Mucosa of descending colon (tissue), 3 donors: ENCODE data around the gene LRRC14B. TPM values are rescaled to one million over a fixed set of nuclear protein-coding genes. Genes with fewer than 3 reads are reported as not detected.

Experiments used
- ATAC-seq: fragments of 200-7000 bp; cut with Tn5 transposase; one replicate; pipeline ENCODE4 v1.9.1; 2020; ENCODE audit warnings: mild to moderate bottlenecking, moderate library complexity
- DNase-seq, 3 donors: peaks; one replicate each; pipeline ENCODE4 v3.0.0-alpha.2; 2020
- H3K36me3 ChIP-seq: fragments of 200-600 bp; one replicate; pipeline ENCODE4 v1.8.0; 2021; ENCODE audit warnings: low read depth, mild to moderate bottlenecking
- H3K4me1 ChIP-seq: fragments of 200-600 bp; one replicate; pipeline ENCODE4 v1.8.0; 2021; ENCODE audit warnings: low read depth, mild to moderate bottlenecking
- H3K4me3 ChIP-seq: fragments of 200-600 bp; one replicate; pipeline ENCODE4 v1.8.0; 2021; ENCODE audit warnings: mild to moderate bottlenecking
- H3K9me3 ChIP-seq: fragments of 200-600 bp; one replicate; pipeline ENCODE4 v1.8.0; 2021; ENCODE audit warnings: mild to moderate bottlenecking
- intact Hi-C, 2 donors: fragments of 100-400 bp; cut with DNase I in 1 of 2; cut with micrococcal nuclease in 1 of 2; formaldehyde crosslinking; loops; one replicate each; pipeline versions ENCODE4 v1.11.0 to v1.11.1; 2022; cut with DNase I, micrococcal nuclease
- total RNA-seq, 3 donors: library from RNA; stranded (reverse); fragmentation: NEBNext Ultra II Directional in 2 of 3; extraction: Animal tissue kit (Norgen Biotek cat#: 25700) in 2 of 3; gene quantifications; one replicate each; pipeline versions ENCODE4 v1.2.1 to v1.2.4, GENCODE V29; 2021 to 2023
- TF ChIP-seq, protein P1 (sequence below): fragments of 200-600 bp; IDR thresholded peaks from one replicate; pipeline ENCODE4 v1.8.0; 2022; ENCODE audit warnings: antibody characterized with exemption, mild to moderate bottlenecking
- donor health status: DM: no; HTN: no; CAD: no; lungs with moderate emphysema.
- donor health status: DM: no; HTN: no; CAD: no.
- donor health status: DM: no; HTN: yes; CAD: no.

Gene LRRC14B
- total RNA-seq, 3 donors from 2014 or later: not detected

DNA sequence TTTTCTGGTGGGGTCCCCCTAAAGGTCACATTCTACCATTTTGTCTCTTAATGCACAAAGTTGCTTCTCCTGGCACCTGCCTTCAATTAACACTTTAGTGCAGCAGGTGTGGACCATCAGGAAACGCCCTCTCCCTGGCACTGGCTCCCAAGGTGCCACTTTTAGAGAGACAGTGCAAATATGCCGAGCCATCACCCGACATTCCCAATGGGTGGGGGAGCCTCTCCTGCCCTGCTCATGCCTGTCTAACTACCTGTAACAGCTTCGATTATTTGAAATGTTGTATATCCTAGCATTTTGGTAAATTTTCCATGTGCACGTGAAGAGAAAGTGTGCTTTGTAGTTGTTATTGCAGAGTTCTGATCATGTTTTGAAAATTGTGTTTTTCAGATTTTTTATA, 13.2 kb upstream of the LRRC14B start:
- Histone ChIP-seq H3K36me3 (no peaks in the 10 kb centered on the region), H3K4me1 (no peaks in the 10 kb centered on the region), H3K9me3 (no peaks in the 10 kb centered on the region), H3K4me3 (no peak overlapping the region)
- intact Hi-C loops: no loop called here
- ATAC-seq (no peak), DNase-seq (no peak)
- TF ChIP-seq, protein P1, sequence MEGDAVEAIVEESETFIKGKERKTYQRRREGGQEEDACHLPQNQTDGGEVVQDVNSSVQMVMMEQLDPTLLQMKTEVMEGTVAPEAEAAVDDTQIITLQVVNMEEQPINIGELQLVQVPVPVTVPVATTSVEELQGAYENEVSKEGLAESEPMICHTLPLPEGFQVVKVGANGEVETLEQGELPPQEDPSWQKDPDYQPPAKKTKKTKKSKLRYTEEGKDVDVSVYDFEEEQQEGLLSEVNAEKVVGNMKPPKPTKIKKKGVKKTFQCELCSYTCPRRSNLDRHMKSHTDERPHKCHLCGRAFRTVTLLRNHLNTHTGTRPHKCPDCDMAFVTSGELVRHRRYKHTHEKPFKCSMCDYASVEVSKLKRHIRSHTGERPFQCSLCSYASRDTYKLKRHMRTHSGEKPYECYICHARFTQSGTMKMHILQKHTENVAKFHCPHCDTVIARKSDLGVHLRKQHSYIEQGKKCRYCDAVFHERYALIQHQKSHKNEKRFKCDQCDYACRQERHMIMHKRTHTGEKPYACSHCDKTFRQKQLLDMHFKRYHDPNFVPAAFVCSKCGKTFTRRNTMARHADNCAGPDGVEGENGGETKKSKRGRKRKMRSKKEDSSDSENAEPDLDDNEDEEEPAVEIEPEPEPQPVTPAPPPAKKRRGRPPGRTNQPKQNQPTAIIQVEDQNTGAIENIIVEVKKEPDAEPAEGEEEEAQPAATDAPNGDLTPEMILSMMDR: no peak

DNA sequence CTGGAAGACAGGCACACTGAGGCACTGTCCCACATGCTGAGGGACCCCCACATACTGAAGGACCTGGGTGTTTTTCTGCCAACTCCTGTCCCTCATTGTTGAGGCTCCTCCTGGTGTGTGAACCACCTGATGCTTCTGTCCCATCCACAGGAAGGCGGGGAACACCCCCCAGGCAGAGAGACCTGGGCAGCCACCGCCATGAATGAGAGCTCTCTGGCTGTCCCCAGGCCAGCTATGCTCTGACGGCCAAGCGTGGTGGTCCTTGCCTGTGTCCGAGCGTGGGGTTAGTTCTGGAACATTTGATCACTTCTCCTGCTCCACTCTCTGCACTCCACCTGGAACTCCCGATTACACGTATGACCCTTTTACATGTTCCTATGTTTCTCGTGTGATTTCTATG, 11.9 kb upstream of the LRRC14B start:
- no peaks in the 10 kb centered on the region for H3K9me3 ChIP-seq

DNA sequence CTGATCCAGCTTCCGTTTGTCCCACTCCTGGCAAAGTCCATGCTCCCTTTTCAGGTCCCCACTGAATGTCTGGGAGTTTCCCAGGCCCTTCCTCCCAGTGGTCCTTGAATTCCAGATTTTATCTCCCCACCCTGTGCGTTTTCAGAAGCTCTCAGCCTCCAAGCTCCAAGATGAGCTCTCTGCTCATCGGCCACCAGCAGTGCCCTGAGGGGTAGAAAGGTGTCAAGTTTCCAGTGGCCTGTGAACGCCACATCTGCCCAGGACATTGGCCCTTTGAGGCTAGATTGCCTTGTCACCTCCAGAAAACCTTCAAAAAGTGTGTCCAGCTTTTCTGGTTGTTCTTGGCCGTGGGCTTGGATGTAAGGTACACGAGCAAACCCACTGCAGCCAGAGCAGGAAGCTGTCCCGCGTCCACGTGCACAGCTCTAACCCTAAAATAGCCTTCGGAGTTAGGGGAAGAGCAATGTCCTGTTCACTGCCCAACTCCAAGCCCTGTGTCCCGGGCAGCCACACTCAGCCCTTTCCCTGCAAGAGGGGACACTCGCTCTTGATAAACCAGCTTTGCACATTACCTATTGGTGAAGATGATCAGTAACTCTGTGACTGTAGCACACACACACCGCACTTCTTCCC, 10.9 kb upstream of the LRRC14B start:
- no peaks in the 10 kb centered on the region for H3K9me3 ChIP-seq
- no peaks in the 10 kb centered on the region for H3K4me1 ChIP-seq
- H3K4me3 ChIP-seq: no peak overlapping the region
- H3K36me3 ChIP-seq: no peaks in the 10 kb centered on the region
- intact Hi-C loops: no loop called here
- TF ChIP-seq, protein P1: no peak
- no peak for ATAC-seq
- no peak for DNase-seq

More for the DNA sequence above, 11.9 kb upstream of the LRRC14B start:
- Histone ChIP-seq H3K4me1 (no peaks in the 10 kb centered on the region), H3K4me3 (no peak overlapping the region), H3K36me3 (no peaks in the 10 kb centered on the region)
- no peak for DNase-seq
- TF ChIP-seq, protein P1: no peak
- no peak for ATAC-seq
- intact Hi-C loops: no loop called here

DNA sequence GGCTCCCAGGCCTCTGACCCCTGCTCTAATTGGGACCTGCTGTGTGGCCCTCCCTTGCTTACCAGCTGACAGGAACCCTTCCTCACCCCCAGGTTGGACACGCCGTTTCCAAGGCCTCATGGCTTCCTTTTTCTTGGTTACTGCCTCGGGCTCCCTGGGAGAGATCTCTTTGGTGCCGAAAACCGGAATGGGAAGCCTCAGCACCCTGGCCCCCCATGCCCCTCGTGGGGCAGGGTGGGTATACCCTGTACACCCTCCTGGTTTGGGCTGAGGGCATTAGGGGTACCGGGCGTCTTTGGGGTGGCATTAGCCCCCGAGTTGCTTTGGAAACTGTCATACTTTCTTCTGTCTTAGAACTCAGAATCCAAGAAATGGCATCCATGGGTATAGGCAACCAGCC, 10.1 kb upstream of the LRRC14B start:
- no peaks in the 10 kb centered on the region for H3K4me1 ChIP-seq
- TF ChIP-seq, protein P1: no peak
- H3K36me3 ChIP-seq: no peaks in the 10 kb centered on the region
- no peak overlapping the region for H3K4me3 ChIP-seq
- ATAC-seq (no peak), DNase-seq (no peak)
- no peaks in the 10 kb centered on the region for H3K9me3 ChIP-seq
- intact Hi-C loops: no loop called here

DNA sequence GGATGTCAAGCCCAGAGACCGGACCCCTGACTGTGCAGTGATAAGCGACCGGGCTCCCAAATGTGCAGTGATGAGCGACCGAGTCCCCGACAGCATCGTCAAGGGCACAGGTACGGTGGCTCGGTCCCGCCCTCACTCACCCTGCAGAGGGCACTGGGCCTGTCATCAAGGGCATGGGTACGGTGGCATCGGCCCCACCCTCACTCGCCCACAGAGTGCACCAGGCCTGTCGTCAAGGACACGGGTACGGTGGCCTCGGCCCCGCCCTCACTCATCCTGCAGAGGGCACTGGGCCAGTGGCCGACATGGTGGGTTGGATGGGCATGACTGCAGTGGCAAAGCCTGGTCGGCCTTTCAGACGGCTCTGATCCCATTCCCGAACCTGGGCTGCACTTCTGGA, 9.7 kb upstream of the LRRC14B start:
- DNase-seq (no peak), ATAC-seq (no peak)
- H3K4me3 ChIP-seq: no peak overlapping the region
- H3K4me1 ChIP-seq: no peaks in the 10 kb centered on the region
- intact Hi-C loops: no loop called here
- H3K36me3 ChIP-seq: no peaks in the 10 kb centered on the region
- TF ChIP-seq, protein P1: no peak
- H3K9me3 ChIP-seq: no peaks in the 10 kb centered on the region

DNA sequence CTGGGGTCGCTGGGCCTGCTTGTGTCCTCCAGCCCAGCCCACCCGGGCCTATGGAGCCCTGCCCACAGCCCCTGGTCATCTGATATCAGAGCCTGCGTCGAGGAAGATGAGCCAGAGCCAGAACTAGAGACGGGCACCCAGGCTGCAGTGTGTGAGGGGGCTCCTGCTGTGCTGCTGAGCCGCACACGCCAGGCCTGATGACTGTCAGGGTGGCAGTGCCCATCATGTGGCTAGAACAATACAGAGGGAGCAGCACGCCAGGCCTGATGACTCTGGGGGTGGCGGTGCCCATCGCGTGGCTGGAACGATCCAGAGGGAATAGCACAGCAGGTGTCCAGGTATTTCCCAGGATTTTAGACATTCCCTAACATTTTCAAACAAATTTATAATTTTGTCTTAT, 9.2 kb upstream of the LRRC14B start:
- no peaks in the 10 kb centered on the region for H3K9me3 ChIP-seq
- DNase-seq (no peak), ATAC-seq (no peak)
- no peak overlapping the region for H3K4me3 ChIP-seq
- intact Hi-C loops: no loop called here
- no peaks in the 10 kb centered on the region for H3K4me1 ChIP-seq
- no peaks in the 10 kb centered on the region for H3K36me3 ChIP-seq
- TF ChIP-seq, protein P1: no peak
